GM19035 (cell line): ENCODE results near the gene MYO18A.
"Not testable (repeated sequence)": the region's sequence is repeated elsewhere in the genome, so short reads cannot be mapped to it uniquely, and the experiment has no call there.

ENCODE experiments used
- ATAC-seq: cut with Tn5 transposase; IDR thresholded peaks from one replicate; pipeline ENCODE4 v1.9.1; 2021; ENCODE audit not compliant: unreplicated experiment

MYO18A gene

GRCh38 chr17:29196769-29197515, 16.7 kb upstream of the MYO18A start:
- no peak for ATAC-seq

- ATAC-seq: no peak
These were observed 15.4 kb upstream of the MYO18A start for GRCh38 chr17:29195465-29196081.

- ATAC-seq: no peak
These were observed 14.5 kb upstream of the MYO18A start for GRCh38 chr17:29194669-29195068.

GRCh38 chr17:29193146-29193545, 12.9 kb upstream of the MYO18A start:
- ATAC-seq: no peak

- no peak for ATAC-seq
These were observed 10.5 kb upstream of the MYO18A start for GRCh38 chr17:29190592-29191207.

- no peak for ATAC-seq
These were observed 9.8 kb upstream of the MYO18A start for GRCh38 chr17:29190039-29190438.

- ATAC-seq: no peak
These were observed 9.2 kb upstream of the MYO18A start for GRCh38 chr17:29189355-29189754.

GRCh38 chr17:29181226-29181625, 1.0 kb upstream of the MYO18A start:
- ATAC-seq: no peak

GRCh38 chr17:29180788-29181160, 576 bp upstream of the MYO18A start:
- no peak for ATAC-seq

GRCh38 chr17:29179232-29180033, 765 bp downstream of the MYO18A start:
- ATAC-seq: no peak

GRCh38 chr17:29178750-29179231, 1.4 kb downstream of the MYO18A start:
- ATAC-seq: no peak

- no peak for ATAC-seq
These were observed 2.1 kb downstream of the MYO18A start for GRCh38 chr17:29177871-29178749.

- no peak for ATAC-seq
These were observed 2.7 kb downstream of the MYO18A start for GRCh38 chr17:29177541-29177870.

- no peak for ATAC-seq
These were observed 3.4 kb downstream of the MYO18A start for GRCh38 chr17:29176558-29177351.

- no peak for ATAC-seq
These were observed 4.8 kb downstream of the MYO18A start for GRCh38 chr17:29175349-29175748.

GRCh38 chr17:29172589-29172988, 7.6 kb downstream of the MYO18A start:
- ATAC-seq: no peak

- no peak for ATAC-seq
These were observed 9.5 kb downstream of the MYO18A start for GRCh38 chr17:29170682-29171081.

- ATAC-seq: no peak
These were observed 10.2 kb downstream of the MYO18A start for GRCh38 chr17:29169806-29170591.

- ATAC-seq: not testable (repeated sequence)
These were observed 11.5 kb downstream of the MYO18A start for GRCh38 chr17:29168759-29169126.
